ENCODE results near the gene CELF1. TPM values are rescaled to one million over a fixed set of nuclear protein-coding genes. Genes with fewer than 3 reads are reported as not detected.

CELF1 gene
- polyA plus RNA-seq, 1 of the 3 experiments (the other 2 are of a cell fraction) = 47.5 TPM

DNA sequence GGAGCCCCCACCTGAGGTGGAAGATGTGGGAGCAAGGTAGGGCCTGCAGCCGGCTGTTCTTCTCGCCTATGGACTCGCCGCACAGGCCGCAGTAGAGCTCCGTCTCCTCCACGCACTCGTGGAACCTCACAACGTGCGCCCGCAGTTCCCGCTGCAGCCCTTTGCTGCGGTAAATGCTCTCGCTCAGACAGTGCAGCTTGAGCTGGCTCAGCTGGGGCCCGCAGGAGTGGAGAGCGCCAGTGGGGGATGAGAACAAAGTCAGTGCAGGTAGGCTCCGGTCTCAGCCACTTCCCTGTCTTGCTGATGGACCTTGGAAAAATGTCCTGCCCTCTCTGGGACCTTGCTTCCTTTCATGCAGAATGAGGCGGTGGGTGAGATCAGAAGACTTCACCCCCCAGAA, 114.2 kb downstream of the CELF1 start:
- no peak overlapping the region for H3K4me3 ChIP-seq (ENCODE audit: low read depth in 2 of 2, low read length in 1 of 2)
- H3K4me1 ChIP-seq (ENCODE audit: control insufficient read depth in 1 of 2, insufficient read depth in 2 of 2, low read depth in 1 of 2, low read length in 1 of 2) = no peaks in the 10 kb centered on the region; a peak in 1 of 4 replicates
- H3K27ac ChIP-seq (ENCODE audit: low read depth in 2 of 2, low read length in 1 of 2) = no peak overlapping the region
- H3K9ac ChIP-seq = no peak overlapping the region
- CTCF ChIA-PET = interaction anchor here (1.3 kb wide), 1 partner anchor 27 kb away, joined by 3 read pairs; no protein-coding TSS in a partner anchor
- H3K79me2 ChIP-seq (ENCODE audit: insufficient read depth) = no peaks in the 10 kb centered on the region
- 100% methylated on average over 4 of the region's 18 CpGs for WGBS (ENCODE audit: low lambda C conversion rate)
- H3K36me3 ChIP-seq (replicated peaks in 1 of 2; ENCODE audit: control insufficient read depth in 1 of 2, insufficient read depth in 2 of 2, low read length in 1 of 2) = no peaks in the 10 kb centered on the region
- no peak overlapping the region for H3K4me2 ChIP-seq
- H2AFZ ChIP-seq (ENCODE audit: low read depth) = no peak overlapping the region
- POLR2A ChIA-PET = no interaction called here
- DNase-seq = no peak
- H4K20me1 ChIP-seq (ENCODE audit: insufficient read depth) = no peaks in the 10 kb centered on the region
- no peaks in the 10 kb centered on the region for H3K9me2 ChIP-seq
- TF ChIP-seq, protein P1, sequence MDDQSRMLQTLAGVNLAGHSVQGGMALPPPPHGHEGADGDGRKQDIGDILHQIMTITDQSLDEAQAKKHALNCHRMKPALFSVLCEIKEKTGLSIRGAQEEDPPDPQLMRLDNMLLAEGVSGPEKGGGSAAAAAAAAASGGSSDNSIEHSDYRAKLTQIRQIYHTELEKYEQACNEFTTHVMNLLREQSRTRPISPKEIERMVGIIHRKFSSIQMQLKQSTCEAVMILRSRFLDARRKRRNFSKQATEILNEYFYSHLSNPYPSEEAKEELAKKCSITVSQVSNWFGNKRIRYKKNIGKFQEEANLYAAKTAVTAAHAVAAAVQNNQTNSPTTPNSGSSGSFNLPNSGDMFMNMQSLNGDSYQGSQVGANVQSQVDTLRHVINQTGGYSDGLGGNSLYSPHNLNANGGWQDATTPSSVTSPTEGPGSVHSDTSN (IDR thresholded peaks at IDR 0.05) = no peak
- no peak for TF ChIP-seq RCOR1 (IDR thresholded peaks at IDR 0.05; ENCODE audit: low read length)
- TF ChIP-seq SIN3A (IDR thresholded peaks at IDR 0.05; ENCODE audit: borderline replicate concordance, low read depth, low read length) = no peak
- no peak for TF ChIP-seq RAD21 (IDR thresholded peaks at IDR 0.05; ENCODE audit: low read length)
- TF ChIP-seq, protein P2, sequence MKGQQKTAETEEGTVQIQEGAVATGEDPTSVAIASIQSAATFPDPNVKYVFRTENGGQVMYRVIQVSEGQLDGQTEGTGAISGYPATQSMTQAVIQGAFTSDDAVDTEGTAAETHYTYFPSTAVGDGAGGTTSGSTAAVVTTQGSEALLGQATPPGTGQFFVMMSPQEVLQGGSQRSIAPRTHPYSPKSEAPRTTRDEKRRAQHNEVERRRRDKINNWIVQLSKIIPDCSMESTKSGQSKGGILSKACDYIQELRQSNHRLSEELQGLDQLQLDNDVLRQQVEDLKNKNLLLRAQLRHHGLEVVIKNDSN (IDR thresholded peaks at IDR 0.05; ENCODE audit: borderline replicate concordance, low read depth) = no peak
- no peak for TF ChIP-seq SMC3 (IDR thresholded peaks at IDR 0.05; ENCODE audit: low read depth, low read length)
- no peak for TF ChIP-seq MEF2A (IDR thresholded peaks at IDR 0.05; ENCODE audit: borderline replicate concordance, low read depth)
- no peak for TF ChIP-seq POLR2AphosphoS5 (IDR thresholded peaks at IDR 0.05; ENCODE audit: low read depth, low read length)
- no peak for TF ChIP-seq RFX5 (IDR thresholded peaks at IDR 0.05; ENCODE audit: low read length)
- TF ChIP-seq, protein P3, sequence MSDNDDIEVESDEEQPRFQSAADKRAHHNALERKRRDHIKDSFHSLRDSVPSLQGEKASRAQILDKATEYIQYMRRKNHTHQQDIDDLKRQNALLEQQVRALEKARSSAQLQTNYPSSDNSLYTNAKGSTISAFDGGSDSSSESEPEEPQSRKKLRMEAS (IDR thresholded peaks at IDR 0.05; ENCODE audit: low read depth) = no peak
- TF ChIP-seq TEAD4 (IDR thresholded peaks at IDR 0.05; ENCODE audit: borderline replicate concordance, insufficient read depth) = no peak
- TF ChIP-seq FOSL2 (IDR thresholded peaks at IDR 0.05; ENCODE audit: borderline replicate concordance, low read depth) = no peak
- TF ChIP-seq, protein P4, sequence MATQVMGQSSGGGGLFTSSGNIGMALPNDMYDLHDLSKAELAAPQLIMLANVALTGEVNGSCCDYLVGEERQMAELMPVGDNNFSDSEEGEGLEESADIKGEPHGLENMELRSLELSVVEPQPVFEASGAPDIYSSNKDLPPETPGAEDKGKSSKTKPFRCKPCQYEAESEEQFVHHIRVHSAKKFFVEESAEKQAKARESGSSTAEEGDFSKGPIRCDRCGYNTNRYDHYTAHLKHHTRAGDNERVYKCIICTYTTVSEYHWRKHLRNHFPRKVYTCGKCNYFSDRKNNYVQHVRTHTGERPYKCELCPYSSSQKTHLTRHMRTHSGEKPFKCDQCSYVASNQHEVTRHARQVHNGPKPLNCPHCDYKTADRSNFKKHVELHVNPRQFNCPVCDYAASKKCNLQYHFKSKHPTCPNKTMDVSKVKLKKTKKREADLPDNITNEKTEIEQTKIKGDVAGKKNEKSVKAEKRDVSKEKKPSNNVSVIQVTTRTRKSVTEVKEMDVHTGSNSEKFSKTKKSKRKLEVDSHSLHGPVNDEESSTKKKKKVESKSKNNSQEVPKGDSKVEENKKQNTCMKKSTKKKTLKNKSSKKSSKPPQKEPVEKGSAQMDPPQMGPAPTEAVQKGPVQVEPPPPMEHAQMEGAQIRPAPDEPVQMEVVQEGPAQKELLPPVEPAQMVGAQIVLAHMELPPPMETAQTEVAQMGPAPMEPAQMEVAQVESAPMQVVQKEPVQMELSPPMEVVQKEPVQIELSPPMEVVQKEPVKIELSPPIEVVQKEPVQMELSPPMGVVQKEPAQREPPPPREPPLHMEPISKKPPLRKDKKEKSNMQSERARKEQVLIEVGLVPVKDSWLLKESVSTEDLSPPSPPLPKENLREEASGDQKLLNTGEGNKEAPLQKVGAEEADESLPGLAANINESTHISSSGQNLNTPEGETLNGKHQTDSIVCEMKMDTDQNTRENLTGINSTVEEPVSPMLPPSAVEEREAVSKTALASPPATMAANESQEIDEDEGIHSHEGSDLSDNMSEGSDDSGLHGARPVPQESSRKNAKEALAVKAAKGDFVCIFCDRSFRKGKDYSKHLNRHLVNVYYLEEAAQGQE (IDR thresholded peaks at IDR 0.05; ENCODE audit: low read depth, low read length) = no peak
- peaks cover 8% of the 10 kb centered on the region for H3F3A ChIP-seq (replicated peaks; ENCODE audit: insufficient read depth)
- no peaks in the 10 kb centered on the region for H3K27me3 ChIP-seq (ENCODE audit: insufficient read depth)
- H3K9me3 ChIP-seq = no peaks in the 10 kb centered on the region
